Measurements from ENCODE around the gene AKAP9.
"Not testable (repeated sequence)": the region's sequence is repeated elsewhere in the genome, so short reads cannot be mapped to it uniquely, and the experiment has no call there.

- TF ChIP-seq CTCF (IDR thresholded peaks at IDR 0.05; ENCODE audit: low read depth, low read length); POLR2A (IDR thresholded peaks at IDR 0.05; ENCODE audit: extremely low read depth, insufficient read length); MAX (IDR thresholded peaks at IDR 0.05; ENCODE audit: low read depth, low read length); MYC (IDR thresholded peaks at IDR 0.05; ENCODE audit: low read depth, low read length): not testable (repeated sequence)
Observed at GRCh38 chr7:91967513-91967912, 26.9 kb downstream of the AKAP9 start.
